ENCODE data around the gene MAPK11.

Gene MAPK11

DNA sequence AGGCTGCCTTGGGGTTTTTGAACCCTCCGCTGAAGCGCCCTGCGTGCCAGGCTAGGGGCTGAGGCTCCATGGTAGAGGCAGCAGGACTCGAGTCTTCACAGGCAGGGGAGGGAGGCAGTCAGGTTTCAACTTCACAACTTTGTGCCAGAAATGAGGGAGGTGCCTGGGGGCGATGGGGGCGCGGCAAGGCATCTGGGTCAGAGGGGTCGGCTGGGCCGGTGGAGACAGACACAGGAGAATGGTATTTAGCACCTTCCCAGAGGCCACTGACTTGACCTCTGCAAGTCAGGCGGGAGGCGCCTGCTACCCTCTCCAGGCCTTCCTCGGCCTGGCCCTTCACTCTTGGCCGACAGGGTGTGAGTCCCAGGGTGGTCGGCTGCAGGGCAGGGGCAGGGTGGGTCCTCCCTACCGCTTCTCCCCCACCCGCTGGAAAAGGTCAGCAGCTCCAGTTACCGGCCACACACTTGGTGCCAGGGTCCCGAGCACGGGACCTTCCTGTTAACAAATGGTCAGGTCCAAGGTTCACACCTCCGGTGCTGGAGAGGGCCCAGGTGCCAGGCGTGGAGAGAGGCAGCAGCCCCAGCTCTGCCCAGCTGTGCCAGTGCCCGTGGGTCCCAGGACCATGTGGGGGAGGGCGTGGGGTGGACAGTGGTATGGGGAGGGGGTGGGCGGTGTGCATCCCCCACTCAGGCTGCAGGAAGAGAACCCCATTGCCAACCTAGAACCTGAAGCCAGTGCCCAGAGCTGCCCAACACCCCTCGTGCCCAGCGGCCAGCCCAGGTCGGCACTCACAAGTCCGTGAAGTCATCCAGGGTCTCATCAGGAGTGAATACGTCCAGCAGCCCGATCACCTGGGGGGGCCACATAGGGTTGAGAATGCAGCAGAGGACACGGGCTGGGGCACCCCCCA is 12.5 kb downstream of the MAPK11 start:
- Histone ChIP-seq H4K20me1 (ENCODE audit: insufficient read depth, low read length) (0 out of 2 replicates have a peak, but pooled peaks cover 6% of the 10 kb centered on the region), H3K27ac (ENCODE audit: low read length) (no peak overlapping the region), H2AFZ (ENCODE audit: low read depth, low read length) (no peak overlapping the region), H3K9me3 (ENCODE audit: insufficient read depth, low read length, severe bottlenecking) (no peaks in the 10 kb centered on the region), H3K36me3 (ENCODE audit: insufficient read depth, low read length) (no peaks in the 10 kb centered on the region), H3K4me1 (ENCODE audit: insufficient read depth, low read length) (no peaks in the 10 kb centered on the region), H3K27me3 (ENCODE audit: insufficient read depth, low read length, poor library complexity) (no peaks in the 10 kb centered on the region), H3K79me2 (ENCODE audit: insufficient read depth, low read length) (no peaks in the 10 kb centered on the region), H3K9ac (ENCODE audit: low read depth, low read length) (no peak overlapping the region), H3K4me3 (ENCODE audit: low read depth in 1 of 2, low read length in 2 of 2) (no peak overlapping the region), H3K4me2 (ENCODE audit: insufficient read depth, low read length) (no peak overlapping the region)
- no peak for TF ChIP-seq CTCF (IDR thresholded peaks at IDR 0.05; ENCODE audit: borderline replicate concordance, extremely low read depth, low read length, poor library complexity, severe bottlenecking)
- no peak for TF ChIP-seq EZH2 (IDR thresholded peaks at IDR 0.05; ENCODE audit: borderline replicate concordance, low read depth, low read length, severe bottlenecking)
- DNase-seq (no peak), ATAC-seq (ENCODE audit: insufficient read depth, low read depth) (no peak)

GRCh38 chr22:50257041-50257440 is 13.1 kb downstream of the MAPK11 start:
- H2AFZ ChIP-seq (ENCODE audit: low read depth, low read length), result no peak overlapping the region
- DNase-seq (no peak), ATAC-seq (ENCODE audit: insufficient read depth, low read depth) (no peak)
- no peak overlapping the region for H3K27ac ChIP-seq (ENCODE audit: low read length)
- H3K4me1 ChIP-seq (ENCODE audit: insufficient read depth, low read length), result peaks cover 1% of the 10 kb centered on the region
- no peak overlapping the region for H3K9ac ChIP-seq (ENCODE audit: low read depth, low read length)
- no peaks in the 10 kb centered on the region for H3K36me3 ChIP-seq (ENCODE audit: insufficient read depth, low read length)
- no peaks in the 10 kb centered on the region for H3K9me3 ChIP-seq (ENCODE audit: insufficient read depth, low read length, severe bottlenecking)
- H4K20me1 ChIP-seq (ENCODE audit: insufficient read depth, low read length), result no peaks in the 10 kb centered on the region
- TF ChIP-seq EZH2 (IDR thresholded peaks at IDR 0.05; ENCODE audit: borderline replicate concordance, low read depth, low read length, severe bottlenecking), result no peak
- TF ChIP-seq CTCF (IDR thresholded peaks at IDR 0.05; ENCODE audit: borderline replicate concordance, extremely low read depth, low read length, poor library complexity, severe bottlenecking), result no peak
- no peaks in the 10 kb centered on the region for H3K27me3 ChIP-seq (ENCODE audit: insufficient read depth, low read length, poor library complexity)
- H3K4me2 ChIP-seq (ENCODE audit: insufficient read depth, low read length), result no peak overlapping the region
- no peak overlapping the region for H3K4me3 ChIP-seq (ENCODE audit: low read depth in 1 of 2, low read length in 2 of 2)
- H3K79me2 ChIP-seq (ENCODE audit: insufficient read depth, low read length), result no peaks in the 10 kb centered on the region

GRCh38 chr22:50256258-50256862 is 13.8 kb downstream of the MAPK11 start:
- Histone ChIP-seq H2AFZ (ENCODE audit: low read depth, low read length) (no peak overlapping the region), H3K4me2 (ENCODE audit: insufficient read depth, low read length) (no peak overlapping the region), H3K9me3 (ENCODE audit: insufficient read depth, low read length, severe bottlenecking) (no peaks in the 10 kb centered on the region), H3K27ac (ENCODE audit: low read length) (no peak overlapping the region), H3K9ac (ENCODE audit: low read depth, low read length) (no peak overlapping the region), H3K4me1 (ENCODE audit: insufficient read depth, low read length) (peaks cover 8% of the 10 kb centered on the region), H3K27me3 (ENCODE audit: insufficient read depth, low read length, poor library complexity) (no peaks in the 10 kb centered on the region), H4K20me1 (ENCODE audit: insufficient read depth, low read length) (no peaks in the 10 kb centered on the region), H3K79me2 (ENCODE audit: insufficient read depth, low read length) (no peaks in the 10 kb centered on the region), H3K4me3 (ENCODE audit: low read depth in 1 of 2, low read length in 2 of 2) (no peak overlapping the region), H3K36me3 (ENCODE audit: insufficient read depth, low read length) (no peaks in the 10 kb centered on the region)
- TF ChIP-seq CTCF (IDR thresholded peaks at IDR 0.05; ENCODE audit: borderline replicate concordance, extremely low read depth, low read length, poor library complexity, severe bottlenecking), result no peak
- no peak for TF ChIP-seq EZH2 (IDR thresholded peaks at IDR 0.05; ENCODE audit: borderline replicate concordance, low read depth, low read length, severe bottlenecking)
- DNase-seq, result no peak
- ATAC-seq (ENCODE audit: insufficient read depth, low read depth), result no peak

Measured in DND-41 (cell line).